H1 (cell line): ENCODE data around the gene ADCY1.

ENCODE experiments used
- CTCF ChIP-seq, 3 experiments: IDR thresholded peaks; 1 replicate in 2 of 3; 2 replicates in 1 of 3; pipeline versions ENCODE4 v1.5.1 to v1.6.1; 2011; ENCODE audit warnings: low read length in 3 of 3, mild to moderate bottlenecking in 3 of 3, inconsistent platforms in 2 of 3, low read depth in 1 of 3, moderate library complexity in 1 of 3; ENCODE audit not compliant: insufficient read depth in 1 of 3; ENCODE audit errors: control extremely low read depth in 1 of 3
- EP300 ChIP-seq, 2 experiments: IDR thresholded peaks; 1 replicate in 1 of 2; 2 replicates in 1 of 2; pipeline ENCODE4 v1.6.1; 2011 to 2012; ENCODE audit warnings: low read depth in 2 of 2, low read length in 2 of 2, mild to moderate bottlenecking in 2 of 2, borderline replicate concordance in 1 of 2, inconsistent platforms in 1 of 2, moderate library complexity in 1 of 2
- EZH2 ChIP-seq: fragments of 200-600 bp; sonication (generic); IDR thresholded peaks from 2 replicates; pipeline ENCODE4 v1.7.1; 2012; ENCODE audit warnings: low read depth, mild to moderate bottlenecking, moderate library complexity, low read length, inconsistent platforms; ENCODE audit not compliant: severe bottlenecking
- HDAC2 ChIP-seq, 2 experiments: fragments of 300-600 bp in 1 of 2; sonication (generic) in 1 of 2; IDR thresholded peaks; 2 replicates each; pipeline ENCODE4 v1.6.1; 2011 to 2012; ENCODE audit warnings: low read depth in 2 of 2, low read length in 2 of 2, mild to moderate bottlenecking in 2 of 2, moderate library complexity in 2 of 2, borderline replicate concordance in 1 of 2, inconsistent platforms in 1 of 2
- JUN ChIP-seq: IDR thresholded peaks from 2 replicates; pipeline ENCODE4 v1.6.1; 2011; ENCODE audit warnings: low read depth, mild to moderate bottlenecking, improper control_type of control experiment, low read length
- JUND ChIP-seq: IDR thresholded peaks from 2 replicates; pipeline ENCODE4 v1.6.1; 2011; ENCODE audit warnings: mild to moderate bottlenecking, improper control_type of control experiment, low read length
- POLR2A ChIP-seq, 2 experiments: IDR thresholded peaks; 1 replicate in 1 of 2; 2 replicates in 1 of 2; pipeline ENCODE4 v1.6.1; 2011; ENCODE audit warnings: low read depth in 2 of 2, low read length in 2 of 2, mild to moderate bottlenecking in 2 of 2; ENCODE audit errors: control extremely low read depth in 1 of 2
- POLR2AphosphoS5 ChIP-seq: IDR thresholded peaks from 2 replicates; pipeline ENCODE4 v1.6.1; 2011; ENCODE audit warnings: low read depth, low read length
- RBBP5 ChIP-seq: IDR thresholded peaks from 2 replicates; pipeline ENCODE4 v1.7.1; 2012; ENCODE audit warnings: low read depth, mild to moderate bottlenecking, inconsistent platforms, low read length, moderate library complexity, borderline replicate concordance
- SIRT6 ChIP-seq: IDR thresholded peaks from one replicate; pipeline ENCODE4 v1.7.1; 2012; ENCODE audit warnings: low read length, inconsistent platforms
- SRF ChIP-seq: IDR thresholded peaks from 2 replicates; pipeline ENCODE4 v1.6.1; 2011; ENCODE audit warnings: mild to moderate bottlenecking, low read depth, low read length, moderate library complexity
- SUZ12 ChIP-seq: fragments of 200-600 bp; sonication (generic); IDR thresholded peaks from 2 replicates; pipeline ENCODE4 v1.6.1; 2012; ENCODE audit warnings: mild to moderate bottlenecking, inconsistent platforms, low read length, moderate library complexity, mixed read lengths
- TCF12 ChIP-seq: IDR thresholded peaks from 2 replicates; pipeline ENCODE4 v1.6.1; 2011; ENCODE audit warnings: low read depth, mild to moderate bottlenecking, low read length
- YY1 ChIP-seq: IDR thresholded peaks from 2 replicates; pipeline ENCODE4 v1.6.1; 2011; ENCODE audit warnings: low read depth, mild to moderate bottlenecking, low read length

- no peak for TF ChIP-seq POLR2A (IDR thresholded peaks at IDR 0.05; ENCODE audit: control extremely low read depth in 1 of 2, low read depth in 2 of 2, low read length in 2 of 2)
- TF ChIP-seq SIRT6 = no peak
- TF ChIP-seq CTCF (IDR thresholded peaks at IDR 0.05; ENCODE audit: control extremely low read depth in 1 of 3, insufficient read depth in 1 of 3, low read depth in 1 of 3, low read length in 3 of 3) = no peak
- no peak for TF ChIP-seq TCF12
- no peak for TF ChIP-seq SRF
- TF ChIP-seq EZH2 = no peak
- TF ChIP-seq HDAC2 (IDR thresholded peaks at IDR 0.05; ENCODE audit: borderline replicate concordance in 1 of 2, low read depth in 2 of 2, low read length in 2 of 2) = no peak
- TF ChIP-seq JUN = no peak
- no peak for TF ChIP-seq JUND
- TF ChIP-seq SUZ12 = no peak
- no peak for TF ChIP-seq YY1
- TF ChIP-seq EP300 (IDR thresholded peaks at IDR 0.05; ENCODE audit: borderline replicate concordance in 1 of 2, low read depth in 2 of 2, low read length in 2 of 2) = no peak
- no peak for TF ChIP-seq RBBP5
- no peak for TF ChIP-seq POLR2AphosphoS5
Observed at GRCh38 chr7:45592230-45592991, 18.2 kb downstream of the ADCY1 start.
